GM23338 (cell line): ENCODE results near the gene MAPK8IP3. TPM values are rescaled to one million over a fixed set of nuclear protein-coding genes. Genes with fewer than 3 reads are reported as not detected.

Experiments used
- ATAC-seq: fragments of 200-7000 bp; cut with Tn5 transposase; 3 replicates; pipeline ENCODE4 v1.9.1; 2020
- DNase-seq: peaks from one replicate; pipeline ENCODE4 v3.0.0-alpha.2; 2015; ENCODE audit warnings: low spot score
- H2AFZ ChIP-seq: fragments of 200-600 bp; sonication (generic); 2 replicates; pipeline ENCODE4 v1.8.0; 2016; ENCODE audit warnings: antibody characterized with exemption, mild to moderate bottlenecking, moderate library complexity
- H3F3A ChIP-seq: fragments of 200-600 bp; sonication (generic); replicated peaks from 2 replicates; pipeline ENCODE4 v1.8.0; 2017; ENCODE audit warnings: antibody characterized with exemption, mixed run types, low read depth
- H3K27ac ChIP-seq: fragments of 200-600 bp; sonication (generic); 2 replicates; pipeline ENCODE4 v1.6.1; 2016; ENCODE audit warnings: low read depth
- H3K27me3 ChIP-seq: fragments of 200-600 bp; sonication (generic); 2 replicates; pipeline ENCODE4 v1.8.0; 2016; ENCODE audit warnings: mild to moderate bottlenecking, mixed run types, moderate library complexity; ENCODE audit not compliant: insufficient read depth
- H3K36me3 ChIP-seq: fragments of 200-600 bp; sonication (generic); 2 replicates; pipeline ENCODE4 v1.8.0; 2016; ENCODE audit warnings: mild to moderate bottlenecking; ENCODE audit not compliant: insufficient read depth
- H3K4me1 ChIP-seq: fragments of 200-600 bp; sonication (generic); 2 replicates; pipeline ENCODE4 v1.8.0; 2016; ENCODE audit warnings: mild to moderate bottlenecking, moderate library complexity; ENCODE audit not compliant: insufficient read depth
- H3K4me2 ChIP-seq: fragments of 200-600 bp; sonication (generic); 2 replicates; pipeline ENCODE4 v1.7.1; 2017; ENCODE audit warnings: mixed run types
- H3K4me3 ChIP-seq: fragments of 200-600 bp; sonication (generic); 2 replicates; pipeline ENCODE4 v1.6.1; 2016; ENCODE audit warnings: mixed run types
- H3K79me2 ChIP-seq: fragments of 200-600 bp; sonication (generic); replicated peaks from 2 replicates; pipeline ENCODE4 v1.8.0; 2017; ENCODE audit warnings: mild to moderate bottlenecking; ENCODE audit not compliant: insufficient read depth
- H3K9me2 ChIP-seq: fragments of 200-600 bp; sonication (generic); 2 replicates; pipeline ENCODE4 v1.8.0; 2017; ENCODE audit not compliant: insufficient read depth
- H4K20me1 ChIP-seq: fragments of 200-600 bp; sonication (generic); replicated peaks from 2 replicates; pipeline ENCODE4 v1.8.0; 2017; ENCODE audit warnings: mild to moderate bottlenecking; ENCODE audit not compliant: insufficient read depth
- H3K27ac Mint-ChIP-seq: 2 replicates; pipeline ENCODE4 v1.8.0; 2020; ENCODE audit warnings: inconsistent platforms, mild to moderate bottlenecking, moderate library complexity, mixed read lengths
- H3K27me3 Mint-ChIP-seq: 3 replicates; pipeline ENCODE4 v1.8.0; 2022; ENCODE audit warnings: low read depth, mild to moderate bottlenecking, moderate library complexity, mixed read lengths, inconsistent platforms; ENCODE audit not compliant: insufficient read depth, poor library complexity
- H3K36me3 Mint-ChIP-seq: 3 replicates; pipeline ENCODE4 v1.8.0; 2021; ENCODE audit warnings: low read depth, mild to moderate bottlenecking, inconsistent platforms, moderate library complexity, mixed read lengths
- H3K4me1 Mint-ChIP-seq: 3 replicates; pipeline ENCODE4 v1.8.0; 2020; ENCODE audit warnings: mild to moderate bottlenecking, inconsistent platforms, mixed read lengths
- H3K4me3 Mint-ChIP-seq: 3 replicates; pipeline ENCODE4 v1.8.0; 2021; ENCODE audit warnings: moderate library complexity, mild to moderate bottlenecking, inconsistent platforms, mixed read lengths
- H3K9me3 Mint-ChIP-seq: 3 replicates; pipeline ENCODE4 v1.8.0; 2020; ENCODE audit warnings: moderate library complexity, mild to moderate bottlenecking, inconsistent platforms, mixed read lengths
- CREB1 ChIP-seq: fragments of 250-450 bp; sonication (Bioruptor Pico); IDR thresholded peaks from 2 replicates; pipeline ENCODE4 v1.5.0; 2020; ENCODE audit warnings: low read depth, mild to moderate bottlenecking, moderate library complexity
- ETS1 ChIP-seq: IDR thresholded peaks from 2 replicates; pipeline ENCODE4 v1.6.1; 2016; ENCODE audit warnings: antibody characterized with exemption
- EZH2 ChIP-seq: fragments of 200-600 bp; sonication (generic); IDR thresholded peaks from one replicate; pipeline ENCODE4 v1.8.0; 2017; ENCODE audit warnings: antibody characterized with exemption, mild to moderate bottlenecking, low read depth; ENCODE audit not compliant: unreplicated experiment
- EZH2phosphoT487 ChIP-seq: fragments of 200-600 bp; sonication (generic); IDR thresholded peaks from one replicate; pipeline ENCODE4 v1.8.1; 2018; ENCODE audit warnings: antibody characterized with exemption; ENCODE audit not compliant: unreplicated experiment
- JUNB ChIP-seq: IDR thresholded peaks from one replicate; pipeline ENCODE4 v1.6.1; 2016; ENCODE audit warnings: antibody characterized with exemption; ENCODE audit not compliant: unreplicated experiment
- REST ChIP-seq: IDR thresholded peaks from one replicate; pipeline ENCODE4 v1.6.1; 2018; ENCODE audit warnings: antibody characterized with exemption; ENCODE audit not compliant: unreplicated experiment
- STAT1 ChIP-seq: IDR thresholded peaks from one replicate; pipeline ENCODE4 v1.6.1; 2016; ENCODE audit warnings: antibody characterized with exemption; ENCODE audit not compliant: unreplicated experiment
- ZNF331 ChIP-seq: fragments of 250-450 bp; sonication (Bioruptor Pico); IDR thresholded peaks from 2 replicates; pipeline ENCODE4 v1.5.0; 2020; ENCODE audit warnings: low read depth, mild to moderate bottlenecking, moderate library complexity
- polyA plus RNA-seq: library from polyadenylated mRNA; unstranded; fragments of >200 nt; fragmentation: Nextera tagmentation; extraction: Ambion mirVana; gene quantifications from 2 replicates; pipeline ENCODE4 v1.2.1, GENCODE V29; 2016
- total RNA-seq: library from RNA; depleted of rRNA; stranded (reverse); fragments of >200 nt; shearing (Covaris generic); gene quantifications from 2 replicates; pipeline ENCODE4 v1.2.3, GENCODE V29; 2014

Gene MAPK8IP3
- total and polyA plus RNA-seq, 2 experiments from 2014 or later: 11.3 to 58.4 TPM

- Mint-ChIP-seq H3K27me3 (peaks cover 15% of the 10 kb centered on the region), H3K27ac (no peak overlapping the region), H3K9me3 (no peaks in the 10 kb centered on the region; the same call in 2 of the 3 replicates), H3K4me1 (no peaks in the 10 kb centered on the region), H3K4me3 (no peak overlapping the region), H3K36me3 (peaks cover 44% of the 10 kb centered on the region)
- Histone ChIP-seq H3K4me3 (no peak overlapping the region), H3K4me1 (no peaks in the 10 kb centered on the region), H3K27me3 (no peaks in the 10 kb centered on the region), H3K27ac (no peak overlapping the region), H3F3A (no peaks in the 10 kb centered on the region), H3K79me2 (no peaks in the 10 kb centered on the region), H4K20me1 (no peaks in the 10 kb centered on the region; the same call in none of the 2 replicates), H3K9me2 (no peaks in the 10 kb centered on the region), H2AFZ (no peak overlapping the region), H3K4me2 (no peak overlapping the region), H3K36me3 (peaks cover 7% of the 10 kb centered on the region)
- DNase-seq (no peak), ATAC-seq (no peak)
- no peak for TF ChIP-seq EZH2phosphoT487
- TF ChIP-seq CREB1 (CRISPR knock-in tag): no peak
- TF ChIP-seq JUNB: no peak
- TF ChIP-seq REST: no peak
- TF ChIP-seq EZH2: no peak
- TF ChIP-seq ETS1: no peak
Measured at GRCh38 chr16:1657841-1658240, 48.2 kb upstream of the MAPK8IP3 start.

- peaks cover 50% of the 10 kb centered on the region for H3K36me3 Mint-ChIP-seq
- no peak overlapping the region for H3K4me3 ChIP-seq
- peaks cover 16% of the 10 kb centered on the region for H3K36me3 ChIP-seq
- no peaks in the 10 kb centered on the region for H3K79me2 ChIP-seq
- H4K20me1 ChIP-seq: peaks cover 4% of the 10 kb centered on the region
- H3F3A ChIP-seq: no peaks in the 10 kb centered on the region
- no peaks in the 10 kb centered on the region for H3K4me1 Mint-ChIP-seq
- no peaks in the 10 kb centered on the region for H3K27me3 ChIP-seq
- ATAC-seq (no peak), DNase-seq (no peak)
- no peak overlapping the region for H3K27ac Mint-ChIP-seq
- H3K27ac ChIP-seq: no peak overlapping the region
- H2AFZ ChIP-seq: no peak overlapping the region
- TF ChIP-seq ZNF331 (no peak), STAT1 (no peak)
- no peaks in the 10 kb centered on the region for H3K9me2 ChIP-seq
- H3K4me3 Mint-ChIP-seq: no peak overlapping the region
- no peaks in the 10 kb centered on the region for H3K4me1 ChIP-seq
- no peaks in the 10 kb centered on the region; the same call in 2 of the 3 replicates for H3K9me3 Mint-ChIP-seq
- peaks cover 16% of the 10 kb centered on the region for H3K27me3 Mint-ChIP-seq
- H3K4me2 ChIP-seq: no peak overlapping the region
Measured at GRCh38 chr16:1659031-1659430, 47.0 kb upstream of the MAPK8IP3 start.
